IPS DF 4.7 (cell line): ENCODE data around the gene STARD7.
"Not testable (repeated sequence)": the region's sequence is repeated elsewhere in the genome, so short reads cannot be mapped to it uniquely, and the experiment has no call there.

Source experiments
- DNase-seq: peaks from one replicate; pipeline ENCODE4 v3.0.0-alpha.2; 2013; ENCODE audit warnings: low spot score; ENCODE audit errors: extremely low read depth

The STARD7 gene, protein sequence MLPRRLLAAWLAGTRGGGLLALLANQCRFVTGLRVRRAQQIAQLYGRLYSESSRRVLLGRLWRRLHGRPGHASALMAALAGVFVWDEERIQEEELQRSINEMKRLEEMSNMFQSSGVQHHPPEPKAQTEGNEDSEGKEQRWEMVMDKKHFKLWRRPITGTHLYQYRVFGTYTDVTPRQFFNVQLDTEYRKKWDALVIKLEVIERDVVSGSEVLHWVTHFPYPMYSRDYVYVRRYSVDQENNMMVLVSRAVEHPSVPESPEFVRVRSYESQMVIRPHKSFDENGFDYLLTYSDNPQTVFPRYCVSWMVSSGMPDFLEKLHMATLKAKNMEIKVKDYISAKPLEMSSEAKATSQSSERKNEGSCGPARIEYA

DNA sequence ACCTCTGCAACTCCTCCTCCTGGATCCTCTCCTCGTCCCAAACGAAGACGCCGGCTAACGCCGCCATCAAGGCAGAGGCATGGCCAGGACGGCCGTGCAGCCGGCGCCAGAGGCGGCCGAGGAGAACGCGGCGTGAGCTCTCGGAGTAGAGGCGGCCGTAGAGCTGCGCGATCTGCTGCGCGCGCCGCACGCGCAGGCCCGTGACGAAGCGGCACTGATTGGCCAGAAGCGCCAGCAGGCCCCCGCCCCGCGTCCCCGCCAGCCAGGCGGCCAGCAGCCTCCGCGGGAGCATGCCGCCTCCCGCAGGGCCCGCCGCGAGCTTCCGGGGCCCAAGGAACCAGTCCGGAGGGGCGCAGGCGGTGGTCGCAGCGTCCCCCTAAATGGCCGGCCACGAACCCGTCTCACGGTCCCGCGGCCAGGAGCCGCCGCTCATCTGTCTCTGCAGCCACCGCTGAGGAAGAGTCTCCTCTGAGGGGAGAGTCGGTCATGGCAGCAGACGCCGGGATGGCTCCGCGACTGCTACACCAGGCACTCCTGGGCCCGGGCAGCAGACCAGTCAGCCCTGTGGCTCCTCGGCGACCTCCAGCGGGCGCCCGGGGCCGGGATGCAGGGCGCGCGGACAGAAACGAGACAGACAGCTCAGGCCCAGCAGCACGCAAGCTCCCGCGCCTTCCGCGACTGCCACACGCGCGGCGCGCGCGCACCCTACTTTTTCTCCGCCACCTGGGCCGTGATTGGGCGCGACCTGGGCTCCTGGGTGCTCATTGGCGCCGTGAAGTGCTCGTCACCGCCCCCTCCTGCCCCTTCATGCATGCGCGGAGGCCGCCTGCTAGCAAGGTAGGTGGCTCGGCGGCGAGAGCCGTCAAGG, at the start of gene STARD7:
Gene STARD7 (minus strand): TSS at position 685 of the 868 bp plus-strand sequence. CDS start 393 bp downstream, at position 292.
- DNase-seq: peak; percentile 88

DNA sequence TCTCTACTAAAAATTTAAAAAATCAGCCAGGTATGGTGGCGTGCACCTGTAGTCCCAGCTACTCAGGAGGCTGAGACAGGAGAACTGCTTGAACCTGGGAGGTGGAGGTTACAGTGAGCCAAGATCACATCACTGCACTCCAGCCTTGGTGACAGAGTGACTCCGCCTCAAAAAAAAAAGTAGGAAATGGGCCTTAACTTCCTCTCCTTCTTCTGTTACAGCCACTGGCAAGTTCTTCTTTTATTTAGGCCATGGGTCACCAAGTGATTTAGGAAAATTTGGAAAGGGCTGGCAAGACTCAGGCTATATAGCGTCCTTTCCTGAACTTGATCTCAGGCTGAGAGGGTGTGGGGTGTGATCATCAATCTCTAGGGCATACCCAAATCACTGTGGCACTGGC, 49.1 kb upstream of the STARD7 start:
- DNase-seq: not testable (repeated sequence)

DNA sequence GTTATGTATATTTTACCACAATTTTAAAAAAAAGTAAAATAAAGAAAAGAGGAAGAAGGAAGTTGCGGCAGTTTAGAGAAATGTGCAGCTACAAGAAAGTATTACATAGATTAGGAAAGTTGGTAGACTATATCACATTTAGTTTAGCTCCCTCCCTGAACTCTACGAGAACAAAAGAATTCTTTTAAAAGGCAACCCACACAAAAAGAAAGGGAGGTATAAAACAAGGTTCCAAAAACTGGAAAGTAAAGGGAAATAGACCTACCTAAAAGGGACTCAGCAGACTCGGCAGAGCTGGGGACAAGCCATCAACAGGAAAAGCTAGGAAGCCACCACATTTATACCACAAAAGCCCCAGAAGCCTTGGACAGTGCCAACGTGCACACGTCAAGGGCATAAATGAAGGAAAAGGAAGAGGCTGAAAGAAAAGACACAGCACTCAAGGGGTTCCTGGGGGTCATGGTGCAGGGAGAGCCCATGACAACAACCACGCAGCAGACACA, 48.0 kb upstream of the STARD7 start:
- DNase-seq: no peak

DNA sequence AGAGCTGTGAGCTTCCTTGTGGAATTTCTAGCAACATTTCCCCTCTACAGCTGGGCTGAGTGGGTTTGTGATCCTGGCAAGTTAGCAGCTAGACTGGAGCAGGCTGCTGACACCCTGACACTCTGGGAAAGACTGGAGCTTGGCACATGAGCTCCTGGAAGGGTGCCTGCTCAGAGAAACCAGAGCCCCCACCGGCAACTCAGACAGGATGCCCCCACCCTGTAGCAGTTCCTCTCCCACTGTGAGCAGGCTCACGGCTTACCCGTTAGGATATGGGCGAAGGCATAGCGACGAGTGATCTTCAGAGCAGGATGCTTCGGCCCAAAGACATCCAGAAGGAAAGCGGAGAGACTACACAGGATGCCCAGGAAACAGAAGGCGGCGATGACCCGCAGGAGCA, 45.9 kb upstream of the STARD7 start:
- no peak for DNase-seq

DNA sequence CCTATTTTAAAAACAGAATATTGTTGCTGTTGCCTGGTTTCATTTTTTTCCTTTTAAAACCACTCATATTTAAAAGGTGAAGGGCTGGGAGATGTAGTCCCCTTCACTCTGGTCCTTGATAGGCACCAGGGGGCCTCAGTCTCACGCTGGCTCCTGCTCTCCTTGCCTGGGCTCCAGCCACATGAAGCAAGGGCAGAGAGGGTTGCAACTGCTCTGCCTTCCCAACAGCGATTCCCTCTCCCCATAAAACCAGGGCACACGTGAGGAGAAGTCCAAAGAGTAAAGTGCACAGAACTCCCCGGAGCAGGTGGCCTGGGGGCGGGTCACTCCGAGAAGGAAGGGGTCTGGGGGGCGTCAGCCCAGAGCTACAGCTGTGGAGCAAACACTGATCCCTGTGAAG, 44.4 kb upstream of the STARD7 start:
- DNase-seq: no peak

DNA sequence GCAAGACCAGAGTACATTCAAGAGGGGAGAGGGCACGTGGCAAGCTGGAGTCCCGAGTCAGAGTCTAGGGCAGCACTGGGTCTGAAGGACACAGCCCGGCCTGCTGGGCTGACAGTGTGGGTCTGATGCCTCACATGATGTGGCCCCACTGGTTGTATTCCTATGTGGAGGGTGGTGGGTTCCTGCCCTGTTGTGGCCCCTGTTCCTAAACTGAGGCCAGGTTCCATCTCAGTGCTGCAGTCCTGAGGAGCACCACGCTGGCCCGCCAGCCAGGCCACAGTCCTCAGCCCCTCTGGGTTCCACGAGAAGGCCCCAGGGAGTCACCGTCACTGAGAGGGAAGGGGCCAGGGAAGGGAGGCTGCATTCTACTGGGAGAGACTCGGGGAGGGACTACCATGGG, 43.9 kb upstream of the STARD7 start:
- no peak for DNase-seq

DNA sequence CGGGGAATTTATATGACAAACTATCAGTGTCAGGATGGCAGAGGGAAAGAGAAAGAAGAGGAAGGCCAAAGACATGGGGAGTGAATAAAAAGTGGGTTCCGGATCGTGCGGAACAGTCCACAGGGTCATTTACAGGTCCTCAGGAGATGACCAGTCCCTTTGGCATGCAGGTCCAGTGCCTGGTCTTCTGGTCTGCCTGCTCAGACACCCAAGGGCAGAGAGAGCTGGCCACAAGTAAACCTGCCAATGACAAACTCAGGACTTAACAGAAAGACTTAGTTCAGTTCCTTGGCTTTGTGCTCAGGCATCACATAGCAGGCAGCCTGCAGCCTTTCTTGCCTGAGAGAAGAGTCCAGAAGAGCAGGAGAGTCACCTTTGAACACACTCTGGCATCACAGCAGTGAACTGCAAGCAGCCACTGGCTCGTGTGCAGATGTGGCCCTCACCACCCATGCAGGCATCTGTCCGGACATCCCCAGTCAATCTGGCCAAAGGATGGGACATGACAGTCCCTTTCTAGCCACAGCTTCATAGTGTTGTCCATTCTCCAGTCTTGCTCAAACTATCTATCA, 43.2 kb upstream of the STARD7 start:
- DNase-seq: no peak

DNA sequence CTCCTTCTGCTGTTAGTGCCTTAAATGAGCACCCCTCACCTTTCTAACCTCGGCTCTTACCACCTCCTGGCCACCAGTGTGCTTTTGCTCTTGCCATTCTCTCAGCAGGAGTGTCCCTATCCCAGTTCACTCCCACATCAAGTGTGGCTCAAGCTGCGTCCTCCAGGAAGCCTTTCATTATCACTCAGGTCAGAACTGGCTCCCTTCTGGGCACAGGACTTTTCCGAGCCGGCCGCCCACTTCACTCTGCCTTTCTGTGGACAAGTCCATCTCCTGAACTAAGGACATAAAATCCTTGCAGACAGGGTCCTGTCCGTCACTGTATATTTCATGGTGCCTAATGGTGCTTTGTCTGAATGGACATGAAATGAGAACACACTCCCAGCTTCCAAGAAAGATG, 41.6 kb upstream of the STARD7 start:
- DNase-seq: no peak

DNA sequence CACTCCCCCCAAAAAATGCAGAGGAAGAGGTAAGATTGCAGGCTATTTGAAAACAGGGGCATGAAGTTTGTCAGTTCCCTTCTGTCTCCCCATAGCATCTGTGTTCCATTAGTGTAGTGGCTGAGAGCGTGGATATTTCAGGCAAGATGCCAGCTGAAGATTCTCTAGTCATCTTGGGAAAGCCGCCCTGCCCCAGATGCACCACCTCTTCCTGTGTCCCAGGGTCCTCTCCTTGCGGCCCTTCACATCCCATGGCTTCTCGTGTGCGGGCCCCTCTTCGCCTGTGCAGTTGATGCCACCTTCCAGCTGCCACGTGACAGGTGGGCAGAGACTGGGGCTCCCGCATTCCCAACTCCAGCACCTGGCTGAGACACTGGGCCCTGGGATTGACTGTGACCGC, 41.0 kb upstream of the STARD7 start:
- no peak for DNase-seq

DNA sequence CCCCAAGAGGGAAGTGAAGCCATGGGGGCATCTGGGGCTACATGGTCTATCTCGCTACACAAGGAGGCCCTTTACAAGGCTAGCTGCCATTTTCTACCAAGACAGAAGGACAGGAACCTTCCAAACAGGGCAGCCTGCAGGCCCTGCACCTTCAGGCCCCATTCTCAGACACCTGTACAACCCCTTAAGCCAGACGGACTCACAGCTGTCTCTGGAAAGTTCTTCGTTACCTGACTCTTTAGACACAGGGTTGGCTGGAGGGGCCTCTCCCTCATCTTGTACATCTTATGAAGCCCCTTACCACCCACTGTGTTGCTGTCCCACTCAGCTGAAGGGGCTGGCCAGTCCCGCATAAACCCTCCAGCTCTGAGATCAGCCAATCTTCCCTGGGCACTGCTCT, 40.0 kb upstream of the STARD7 start:
- DNase-seq: no peak

DNA sequence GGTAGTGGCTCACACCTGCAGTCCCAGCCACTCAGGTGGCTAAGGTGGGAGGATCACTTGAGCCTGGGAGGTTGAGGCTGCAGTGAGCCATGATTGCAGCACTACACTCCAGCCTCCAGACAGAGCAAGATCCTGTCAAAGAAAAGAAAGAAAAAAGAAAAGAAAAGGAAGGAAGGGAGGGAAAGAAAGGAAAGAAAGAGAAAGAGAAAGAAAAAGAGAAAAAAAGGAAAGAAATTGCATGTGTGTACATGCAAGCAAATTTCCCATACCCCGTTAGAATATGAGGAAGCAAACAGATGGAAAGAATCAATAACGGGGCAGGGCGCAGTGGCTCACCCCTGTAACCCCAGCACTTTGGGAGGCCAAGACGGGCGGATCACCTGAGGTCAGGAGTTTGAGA, 39.3 kb upstream of the STARD7 start:
- DNase-seq: no peak

DNA sequence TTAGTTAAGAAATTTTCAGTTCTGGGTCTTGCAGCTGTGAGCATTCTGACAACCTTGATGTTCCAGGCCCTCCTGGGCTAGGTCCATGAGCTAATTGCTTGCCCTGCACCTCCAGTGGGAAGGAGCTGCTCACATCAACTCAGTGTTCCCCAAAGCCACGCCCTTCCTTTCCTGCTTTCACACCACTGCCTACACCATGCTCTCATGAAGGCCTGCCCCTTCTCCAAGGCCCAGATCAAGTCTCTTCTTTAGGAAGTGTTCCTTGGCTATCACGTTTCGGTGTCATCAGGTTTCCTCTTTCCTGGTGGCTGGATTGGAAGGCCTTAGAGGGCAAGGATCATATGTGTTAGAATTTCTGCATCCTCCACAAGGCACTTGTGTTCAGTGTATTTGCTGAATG, 38.4 kb upstream of the STARD7 start:
- DNase-seq: no peak

DNA sequence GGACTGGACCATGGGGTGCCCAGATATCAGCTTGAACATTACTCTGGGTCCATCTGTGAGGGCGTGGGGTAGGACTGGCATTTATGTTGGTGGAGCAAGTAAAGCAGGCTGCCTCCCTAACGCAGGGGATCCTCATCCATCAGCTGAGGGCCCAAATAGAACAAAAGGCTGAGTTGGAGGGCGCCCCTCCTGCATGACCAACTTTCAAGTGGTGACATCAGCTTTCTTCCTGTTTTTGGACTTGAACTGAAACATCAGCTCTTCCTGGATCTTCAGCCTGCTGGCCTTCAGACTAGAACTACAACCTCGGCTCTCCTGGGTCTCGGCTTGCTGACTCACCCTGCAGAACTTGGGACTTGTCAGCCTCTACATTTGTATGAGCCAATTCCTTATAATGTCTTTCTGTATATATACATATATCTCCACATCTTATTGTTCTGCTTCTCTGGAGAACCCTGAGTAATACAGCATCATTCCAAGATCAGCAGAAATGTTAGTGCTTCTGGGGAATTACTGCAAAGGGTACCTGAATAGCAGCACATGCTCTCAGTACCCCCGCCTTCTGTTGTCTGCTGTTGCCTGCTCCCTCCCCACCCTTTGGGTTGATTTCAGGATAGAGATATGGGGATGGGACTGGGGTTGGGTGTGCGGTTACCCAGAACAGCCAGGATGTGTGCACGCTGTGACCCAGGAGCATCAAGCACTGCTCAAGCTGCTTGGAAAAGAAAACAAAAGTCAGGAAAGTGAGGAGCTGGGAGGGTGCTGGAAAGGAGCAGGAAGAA, 37.2 kb upstream of the STARD7 start:
- DNase-seq: no peak

DNA sequence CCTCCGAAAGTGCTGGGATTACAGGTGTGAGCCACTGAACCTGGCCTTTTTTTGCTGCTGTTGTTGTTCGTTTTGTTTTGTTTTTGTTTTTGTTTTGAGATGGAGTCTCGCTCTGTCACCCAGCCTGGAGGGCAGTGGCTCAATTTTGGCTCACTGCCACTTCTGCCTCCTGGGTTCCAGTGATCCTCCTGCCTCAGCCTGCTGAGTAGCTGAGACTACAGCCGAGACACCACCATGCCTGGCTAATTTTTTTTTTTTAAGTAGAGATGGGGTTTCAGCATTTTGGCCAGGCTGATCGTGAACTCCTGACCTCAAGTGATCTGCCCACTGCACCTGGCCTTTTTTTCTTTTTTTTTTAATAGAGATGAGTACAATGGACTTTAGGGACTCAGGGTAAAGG, 35.2 kb upstream of the STARD7 start:
- no peak for DNase-seq

DNA sequence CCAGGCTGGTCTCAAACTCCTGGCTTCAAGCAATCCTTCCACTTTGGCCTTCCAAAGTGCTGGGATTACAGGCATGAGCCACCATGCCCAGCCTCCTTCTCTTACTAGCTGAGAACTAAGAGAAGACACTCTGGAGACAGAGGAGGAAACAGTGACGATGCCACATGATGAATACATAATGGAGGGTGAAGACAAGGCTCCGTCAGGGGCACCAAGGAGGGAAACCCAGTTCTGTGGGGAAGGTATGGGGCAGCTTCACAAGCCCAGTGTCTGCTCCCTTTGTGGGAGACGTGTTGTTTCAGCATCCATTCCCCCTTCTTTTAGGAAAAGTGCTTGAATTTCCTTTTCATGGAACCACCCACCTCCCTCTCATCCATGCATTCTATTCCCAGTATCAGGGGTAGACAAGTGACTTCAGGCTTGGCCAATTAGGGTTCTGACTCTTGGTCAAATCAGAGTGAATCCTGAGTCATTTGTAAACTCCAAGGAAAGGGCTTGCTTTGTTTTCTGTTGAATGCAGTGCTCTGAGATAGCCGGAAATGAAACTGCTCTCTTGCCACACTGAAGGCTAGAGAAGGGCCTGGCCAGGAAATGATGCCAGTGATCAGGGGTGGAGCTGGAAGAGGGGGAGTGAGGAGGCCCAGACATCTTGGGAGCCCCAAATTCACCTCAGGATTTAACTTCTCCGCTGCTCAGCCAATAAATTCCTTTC, 33.4 kb upstream of the STARD7 start:
- no peak for DNase-seq

DNA sequence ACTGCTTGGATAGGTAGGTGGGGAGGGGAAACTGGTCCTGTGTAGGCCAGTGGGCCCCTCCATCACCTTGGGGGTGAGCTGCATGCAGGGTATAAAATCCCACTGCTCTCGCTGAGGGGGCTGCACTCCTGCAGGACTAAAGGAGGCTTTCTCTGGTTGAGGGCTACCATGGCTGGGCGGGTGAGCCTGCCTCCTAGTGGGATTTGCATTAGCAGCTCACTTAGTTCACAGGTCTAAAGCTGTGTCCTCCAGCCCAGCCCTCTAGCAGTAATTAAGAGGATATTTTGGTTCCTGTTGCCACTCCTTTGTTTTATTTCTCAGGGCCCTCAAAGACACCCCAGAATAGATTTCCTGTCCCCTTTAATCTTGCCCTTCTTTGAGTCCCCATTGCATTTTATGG, 32.6 kb upstream of the STARD7 start:
- no peak for DNase-seq

DNA sequence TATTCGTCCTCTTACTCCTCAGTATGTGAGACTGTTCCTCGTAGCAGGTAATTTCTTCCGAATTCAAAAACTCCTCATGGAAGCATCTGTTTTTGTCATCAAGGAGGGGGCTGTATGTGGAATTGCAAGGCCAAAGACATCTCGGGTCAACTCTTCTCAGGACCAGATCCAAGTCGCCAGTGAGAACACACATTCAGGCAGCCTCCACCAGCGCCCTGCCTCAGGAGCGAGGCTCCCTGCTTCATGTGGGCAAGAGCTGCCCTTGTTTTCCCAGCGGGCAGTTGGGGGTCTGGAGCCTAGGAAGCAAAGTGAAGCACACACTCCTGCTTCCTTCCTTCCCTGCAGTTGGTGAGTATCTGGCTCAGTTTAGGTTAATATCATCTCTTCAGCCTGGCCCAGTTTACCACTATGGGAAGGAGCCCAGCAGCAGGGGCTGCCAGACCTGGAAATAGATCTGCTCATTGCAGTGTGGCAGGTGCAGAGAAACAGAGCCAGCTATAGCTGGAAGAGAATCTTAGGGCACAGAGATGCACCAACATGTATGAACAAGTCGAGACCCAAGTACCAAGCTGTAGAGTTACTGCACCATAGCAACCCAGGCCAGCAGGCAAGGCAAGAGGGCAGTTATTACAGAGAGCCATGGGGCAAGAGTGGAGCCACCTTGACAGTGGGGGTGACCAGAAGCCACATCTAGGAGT, 31.9 kb upstream of the STARD7 start:
- no peak for DNase-seq

DNA sequence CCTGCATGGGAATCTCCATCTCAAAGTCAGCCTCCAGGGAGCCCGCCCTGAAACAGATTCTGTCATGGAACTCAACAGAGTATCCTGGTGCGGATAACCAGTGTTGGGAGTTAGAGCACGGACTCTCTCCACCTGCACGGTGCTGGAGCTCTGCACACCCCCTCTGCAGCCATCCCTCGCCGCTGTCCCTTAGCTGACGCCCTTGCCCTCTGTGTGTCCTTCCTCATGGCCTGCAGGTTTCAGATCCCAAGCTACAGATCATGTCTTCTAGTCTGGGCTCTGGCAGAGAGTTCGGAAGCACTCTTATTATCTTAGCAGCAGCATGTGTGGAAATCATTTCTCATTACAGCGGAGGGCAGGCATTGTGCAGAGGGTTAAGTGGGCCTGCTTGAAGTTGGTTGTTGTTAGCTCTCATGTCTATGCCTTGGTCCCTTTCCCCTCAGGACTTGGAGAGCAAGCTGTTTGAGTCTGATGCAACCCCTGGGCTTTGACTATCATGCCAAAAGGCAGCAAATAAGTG, 31.2 kb upstream of the STARD7 start:
- no peak for DNase-seq

DNA sequence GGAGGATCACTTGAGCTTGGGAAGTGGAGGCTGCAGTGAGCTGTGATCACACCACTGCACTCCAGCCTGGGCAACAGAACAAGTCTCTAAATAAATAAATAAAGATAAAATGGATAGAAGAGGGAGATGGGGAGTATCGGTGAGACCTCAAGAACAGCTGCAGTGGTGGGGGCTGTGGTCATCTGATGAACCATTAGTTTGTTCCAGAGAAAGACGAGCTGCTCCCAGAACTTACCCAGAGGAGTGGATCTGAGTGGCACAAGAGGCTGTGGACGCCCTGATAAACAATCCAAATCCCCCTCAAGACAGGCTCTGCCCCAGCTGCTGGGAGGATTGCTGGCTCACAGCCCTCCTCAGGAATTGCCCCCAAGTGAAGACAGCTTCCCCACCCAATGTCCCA, 30.5 kb upstream of the STARD7 start:
- DNase-seq: no peak

DNA sequence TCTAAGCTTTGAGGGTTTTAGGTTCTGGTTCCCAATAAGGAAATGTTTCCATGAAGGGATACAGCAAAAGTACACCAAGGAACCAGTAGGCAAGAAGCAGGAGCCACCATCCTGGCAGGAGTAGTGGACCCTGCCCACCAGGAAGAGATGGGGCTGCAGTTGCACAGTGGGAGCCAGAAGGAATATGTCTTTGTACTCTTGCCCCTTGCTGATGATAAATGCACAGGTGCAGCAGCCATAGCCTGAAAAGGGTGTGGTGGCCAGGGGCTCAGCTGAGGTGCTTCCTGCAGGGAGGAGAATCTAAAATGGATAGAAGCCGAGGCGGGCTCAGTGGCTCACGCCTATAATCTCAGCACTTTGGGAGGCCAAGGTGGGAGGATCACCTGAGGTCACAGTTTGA, 29.6 kb upstream of the STARD7 start:
- no peak for DNase-seq
